K562 (cell line): Measurements from ENCODE around the gene LPIN1. TPM values are rescaled to one million over a fixed set of nuclear protein-coding genes. Genes with fewer than 3 reads are reported as not detected.

Experiments used
- ATAC-seq: fragments of 200-7000 bp; cut with Tn5 transposase; 3 replicates; pipeline ENCODE4 v1.9.1; 2020; ENCODE audit warnings: moderate library complexity
- BruUV-seq: library from RNA; stranded (reverse); fragments of 400-500 nt; replicated peaks from 2 replicates; lab custom pipeline; 2021; lab: Mats Ljungman, UMichigan
- CTCF ChIA-PET: fragments of 300-600 bp; formaldehyde crosslinking; extraction: SDS; loops from one replicate; lab custom pipeline; 2021; ENCODE audit warnings: low intra/inter-chr PET ratio; lab: Yijun Ruan, JAX
- POLR2A ChIA-PET: fragments of 300-600, 350-650 bp; sonication (Branson Sonifier 250); formaldehyde crosslinking; extraction: SDS; loops from one replicate; lab custom pipeline; 2021; ENCODE audit warnings: antibody characterized with exemption, inconsistent platforms; lab: Yijun Ruan, JAX
- DNase-seq, 4 experiments: peaks; one replicate each; pipeline versions ENCODE4 v3.0.0 to v3.0.0-alpha.2; 2011 to 2018; ENCODE audit warnings: low spot score in 3 of 4, mixed read lengths in 3 of 4; ENCODE audit errors: extremely low read depth in 1 of 4
- FAIRE-seq: peaks from 2 replicates; lab custom pipeline; 2011; peaks lifted over from hg19 to GRCh38; lab: Jason Lieb, UNC
- H2AFZ ChIP-seq: 2 replicates; pipeline ENCODE4 v1.6.0; 2011; ENCODE audit warnings: low read depth, low read length, control low read depth, inconsistent platforms
- H3K27ac ChIP-seq: fragments of 200-600 bp; 3 replicates; pipeline ENCODE4 v1.8.0; 2011; ENCODE audit warnings: low read depth, mild to moderate bottlenecking, control low read depth, inconsistent platforms, low read length, moderate library complexity, mixed read lengths; ENCODE audit errors: extremely low read depth
- H3K27me3 ChIP-seq, 2 experiments: fragments of 300-600 bp in 1 of 2; 2 replicates in 1 of 2; 3 replicates in 1 of 2; pipeline versions ENCODE4 v1.6.0 to v1.8.0; 2011; ENCODE audit warnings: inconsistent platforms in 2 of 2, low read length in 2 of 2, mild to moderate bottlenecking in 1 of 2, mixed read lengths in 1 of 2, moderate library complexity in 1 of 2; ENCODE audit not compliant: control insufficient read depth in 2 of 2, insufficient read depth in 2 of 2
- H3K36me3 ChIP-seq: fragments of 300-600 bp; 3 replicates; pipeline ENCODE4 v1.8.0; 2011; ENCODE audit warnings: mild to moderate bottlenecking, low read length, inconsistent platforms; ENCODE audit not compliant: control insufficient read depth, insufficient read depth
- H3K4me1 ChIP-seq, 2 experiments: fragments of 200-600 bp in 1 of 2; replicated peaks in 1 of 2; 2 replicates in 1 of 2; 3 replicates in 1 of 2; pipeline versions ENCODE4 v1.5.1 to v1.8.0; 2011; ENCODE audit warnings: inconsistent platforms in 2 of 2, low read length in 2 of 2, mild to moderate bottlenecking in 1 of 2, mixed read lengths in 1 of 2, moderate library complexity in 1 of 2; ENCODE audit not compliant: control insufficient read depth in 2 of 2, insufficient read depth in 2 of 2
- H3K4me2 ChIP-seq: 2 replicates; pipeline ENCODE4 v1.6.1; 2011; ENCODE audit warnings: low read length, control low read depth, inconsistent platforms, mixed read lengths; ENCODE audit not compliant: insufficient read depth
- H3K4me3 ChIP-seq: fragments of 200-600 bp; sonication (generic), shearing (Covaris generic); 2 replicates; pipeline ENCODE4 v1.5.1; 2016; ENCODE audit warnings: control low read depth, inconsistent platforms
- H3K79me2 ChIP-seq: fragments of 200-600 bp; 3 replicates; pipeline ENCODE4 v1.8.0; 2011; ENCODE audit warnings: low read length, inconsistent platforms; ENCODE audit not compliant: control insufficient read depth, insufficient read depth
- H3K9ac ChIP-seq, 2 experiments: 2 replicates each; pipeline versions ENCODE4 v1.6.0 to v1.6.1; 2011; ENCODE audit warnings: low read depth in 2 of 2, low read length in 2 of 2, control low read depth in 1 of 2, inconsistent platforms in 1 of 2, mild to moderate bottlenecking in 1 of 2, mixed read lengths in 1 of 2; ENCODE audit not compliant: insufficient read depth in 1 of 2
- H3K9me1 ChIP-seq: one replicate; pipeline ENCODE4 v1.6.0; 2011; ENCODE audit warnings: inconsistent platforms, mild to moderate bottlenecking, low read length, moderate library complexity; ENCODE audit not compliant: control insufficient read depth, insufficient read depth
- H3K9me3 ChIP-seq: replicated peaks from 2 replicates; pipeline ENCODE4 v1.5.1; 2011; ENCODE audit warnings: low read depth, low read length, inconsistent platforms; ENCODE audit not compliant: control insufficient read depth, insufficient read depth
- H4K20me1 ChIP-seq: replicated peaks from 2 replicates; pipeline ENCODE4 v1.6.1; 2011; ENCODE audit warnings: low read length, inconsistent platforms, mixed read lengths; ENCODE audit not compliant: control insufficient read depth, insufficient read depth
- ATF7 ChIP-seq: fragments of 450-650 bp; IDR thresholded peaks from 2 replicates; pipeline ENCODE4 v1.7.1; 2014; ENCODE audit warnings: mild to moderate bottlenecking, moderate library complexity
- CEBPB ChIP-seq: fragments of 450-650 bp; IDR thresholded peaks from 2 replicates; pipeline ENCODE4 v1.6.1; 2016; ENCODE audit warnings: missing genetic modification characterization, missing compliant biosample characterization
- EZH2 ChIP-seq: IDR thresholded peaks from 2 replicates; pipeline ENCODE4 v1.6.1; 2012; ENCODE audit warnings: low read depth, mild to moderate bottlenecking, inconsistent platforms, low read length, borderline replicate concordance
- FOXJ2 ChIP-seq: fragments of 200-800 bp; sonication (Bioruptor generic); IDR thresholded peaks from 2 replicates; pipeline ENCODE4 v1.6.1; 2016; ENCODE audit warnings: missing genetic modification characterization, missing compliant biosample characterization
- KDM4B ChIP-seq, 2 experiments: fragments of 450-650 bp in 1 of 2; sonication (generic) in 1 of 2; IDR thresholded peaks; 2 replicates each; pipeline ENCODE4 v1.6.1; 2016 to 2017; ENCODE audit warnings: borderline replicate concordance in 2 of 2, antibody characterized with exemption in 1 of 2, low read depth in 1 of 2, mild to moderate bottlenecking in 1 of 2
- MNT ChIP-seq, 2 experiments: fragments of 450-650 bp; conservative IDR thresholded peaks; 2 replicates each; pipeline ENCODE4 v1.6.1; 2017; ENCODE audit warnings: mild to moderate bottlenecking in 2 of 2, moderate library complexity in 2 of 2
- RAD51 ChIP-seq: fragments of 450-650 bp; IDR thresholded peaks from 2 replicates; pipeline ENCODE4 v1.7.1; 2016; ENCODE audit warnings: low read depth, mild to moderate bottlenecking, borderline replicate concordance
- SIRT6 ChIP-seq: IDR thresholded peaks from one replicate; pipeline ENCODE4 v1.6.1; 2012; ENCODE audit warnings: low read depth, mild to moderate bottlenecking, control low read depth, inconsistent platforms, low read length, moderate library complexity
- STAG1 ChIP-seq: sonication (generic); formaldehyde crosslinking; IDR thresholded peaks from 2 replicates; pipeline ENCODE4 v1.5.0; 2020; ENCODE audit warnings: missing genetic modification reagents, borderline replicate concordance
- TEAD4 ChIP-seq, 2 experiments: sonication (generic) in 1 of 2; formaldehyde crosslinking in 1 of 2; IDR thresholded peaks; 2 replicates each; pipeline versions ENCODE4 v1.6.1 to v1.8.0; 2012 to 2022; ENCODE audit warnings: borderline replicate concordance in 1 of 2, inconsistent platforms in 1 of 2, low read length in 1 of 2, mild to moderate bottlenecking in 1 of 2, missing genetic modification reagents in 1 of 2
- VEZF1 ChIP-seq: fragments of 200-800 bp; sonication (Bioruptor generic); IDR thresholded peaks from 2 replicates; pipeline ENCODE4 v1.6.1; 2017; ENCODE audit warnings: missing genetic modification characterization, missing compliant biosample characterization
- ZKSCAN3 ChIP-seq: fragments of 250-450 bp; sonication (Bioruptor Pico); IDR thresholded peaks from 2 replicates; pipeline ENCODE4 v1.4.0; 2020
- ZNF445 ChIP-seq: fragments of 250-450 bp; sonication (Bioruptor Pico); IDR thresholded peaks from 2 replicates; pipeline ENCODE4 v1.4.0; 2020; ENCODE audit warnings: low read depth, mild to moderate bottlenecking, moderate library complexity
- ZNF561 ChIP-seq: fragments of 450-650 bp; formaldehyde crosslinking; conservative IDR thresholded peaks from 2 replicates; pipeline ENCODE4 v1.4.0; 2020; ENCODE audit warnings: mild to moderate bottlenecking, moderate library complexity
- WGBS: fragments of 100-300 bp; shearing (Covaris generic); methylation state at CpG from one replicate; pipeline ENCODE4 v1.1.6; 2016; ENCODE audit warnings: low coverage, mixed read lengths; ENCODE audit not compliant: insufficient coverage; ENCODE audit errors: missing lambda C conversion rate; 5-methylcytosine and 5-hydroxymethylcytosine counted together
- in situ Hi-C: fragments of 300-500 bp; cut with MboI; formaldehyde crosslinking; loops from 4 replicates; pipeline ENCODE4 v1.15.0; 2018; ENCODE audit warnings: inconsistent platforms, mixed read lengths
- intact Hi-C: fragments of 100-400 bp; cut with micrococcal nuclease; formaldehyde crosslinking; loops from 2 replicates; pipeline ENCODE4 v1.14.2; 2022
- polyA plus RNA-seq, 8 experiments: library from polyadenylated mRNA; depleted of rRNA in 4 of 8; stranded (reverse) in 5 of 8; unstranded in 3 of 8; fragments of >200 nt; fragmentation: Nextera tagmentation in 2 of 8; fragmentation: Illumina TruSeq in 1 of 8; extraction: Ambion mirVana in 2 of 8; extraction: Trizol in 1 of 8; gene quantifications; 2 replicates each; pipeline versions ENCODE4 v1.2.1 to v1.2.3, GENCODE V29; 2011 to 2014; ENCODE audit warnings: inconsistent platforms in 1 of 8, missing spikeins in 1 of 8
- total RNA-seq, 7 experiments: library from RNA; depleted of rRNA in 6 of 7; stranded (reverse); fragments of >200 nt in 6 of 7; fragmentation: Illumina TruSeq in 2 of 7; extraction: Trizol in 2 of 7; gene quantifications; 2 replicates each; pipeline versions ENCODE4 v1.2.1 to v1.2.3, GENCODE V29; 2011 to 2021; ENCODE audit warnings: low replicate concordance in 1 of 7

LPIN1 gene
- total and polyA plus RNA-seq, 9 of the 15 experiments (the other 6 are each of a cell fraction or from before 2014, with no cell fraction given): 9.2 to 84.0 (median 27.8) TPM

GRCh38 chr2:11866358-11867335, 120.2 kb downstream of the LPIN1 start (continued):
- peak; percentile 41 to 51 for TF ChIP-seq MNT (conservative IDR thresholded peaks at IDR 0.05)
- 0 out of 2 replicates have a peak, but pooled peaks have one; percentile 28 for TF ChIP-seq FOXJ2
- peak; percentile 14; the same call in 1 of the 2 replicates for TF ChIP-seq TEAD4 (IDR thresholded peaks at IDR 0.05; ENCODE audit: low read length)
- TF ChIP-seq TEAD4 (CRISPR knock-in tag; IDR thresholded peaks at IDR 0.05; ENCODE audit: borderline replicate concordance): no peak
- TF ChIP-seq RAD51: 0 out of 2 replicates have a peak, but pooled peaks have one; percentile 14
- TF ChIP-seq ATF7: no peak
- peak; percentile 66 for TF ChIP-seq CEBPB (tag)

- in situ Hi-C loops: loop anchor here (5.0 kb wide), 1 partner anchor 64 kb away; no protein-coding TSS in a partner anchor
- Histone ChIP-seq H4K20me1 (no peaks in the 10 kb centered on the region), H3K27ac (peak overlapping the region; percentile 55; the same call in 1 of the 3 replicates), H3K4me1 (peaks cover 12 to 63% of the 10 kb centered on the region in 2 experiments), H3K79me2 (no peaks in the 10 kb centered on the region), H3K4me2 (peak overlapping the region; percentile 70), H3K27me3 (no peaks in the 10 kb centered on the region), H3K9ac (no peak overlapping the region), H3K4me3 (no peak overlapping the region), H3K9me3 (no peaks in the 10 kb centered on the region), H3K9me1 (no peaks in the 10 kb centered on the region), H3K36me3 (no peaks in the 10 kb centered on the region), H2AFZ (no peak overlapping the region)
- 0% methylated on average over 2 of the region's 2 CpGs for WGBS
- peak; percentile 90 for ATAC-seq
- intact Hi-C loops: loop anchor here (2.0 kb wide), 1 partner anchor 73 kb away; no protein-coding TSS in a partner anchor
- DNase-seq: peak; percentile 72 to 91 (median 84)
- POLR2A ChIA-PET: no interaction called here
- BruUV-seq: no TSS peak
- CTCF ChIA-PET: interaction anchor here (0.6 kb wide), 1 partner anchor 1133 kb away, joined by 3 read pairs; no protein-coding TSS in a partner anchor
- FAIRE-seq: peak; percentile 93
- TF ChIP-seq EZH2: no peak
- TF ChIP-seq ZNF561 (CRISPR knock-in tag): no peak
- 0 out of 2 replicates have a peak, but pooled peaks have one; percentile 22 for TF ChIP-seq VEZF1 (CRISPR knock-in tag)
- TF ChIP-seq KDM4B (IDR thresholded peaks at IDR 0.05; ENCODE audit: borderline replicate concordance in 2 of 2, low read depth in 1 of 2): no peak
- TF ChIP-seq SIRT6: no peak
- no peak for TF ChIP-seq ZKSCAN3 (CRISPR knock-in tag)
- no peak for TF ChIP-seq ZNF445 (CRISPR knock-in tag)
- TF ChIP-seq STAG1 (CRISPR knock-in tag): no peak
Measured at GRCh38 chr2:11867926-11868325, 121.5 kb downstream of the LPIN1 start.
